Keratinocyte (primary cell): Measurements from ENCODE around the gene SLC43A3. TPM values are rescaled to one million over a fixed set of nuclear protein-coding genes. Genes with fewer than 3 reads are reported as not detected.

ENCODE experiments used
- DNase-seq: peaks from one replicate; pipeline ENCODE4 v3.0.0-alpha.2; 2011; ENCODE audit warnings: low read depth, missing footprints, low spot score
- FAIRE-seq: peaks from 2 replicates; lab custom pipeline; 2011; peaks lifted over from hg19 to GRCh38; lab: Jason Lieb, UNC
- H2AFZ ChIP-seq: 2 replicates; pipeline ENCODE4 v1.6.0; 2012; ENCODE audit warnings: low read length, control low read depth, inconsistent platforms; ENCODE audit not compliant: control insufficient read depth
- H3K27ac ChIP-seq: 2 replicates; pipeline ENCODE4 v1.5.1; 2011; ENCODE audit warnings: low read length; ENCODE audit not compliant: control insufficient read depth, insufficient read depth
- H3K27me3 ChIP-seq: 3 replicates; pipeline ENCODE4 v1.6.0; 2011; ENCODE audit warnings: low read length; ENCODE audit not compliant: control insufficient read depth, insufficient read depth; ENCODE audit errors: extremely low read depth
- H3K36me3 ChIP-seq, 2 experiments: 2 replicates in 1 of 2; 3 replicates in 1 of 2; pipeline ENCODE4 v1.5.1; 2011; ENCODE audit warnings: low read length in 2 of 2, mild to moderate bottlenecking in 1 of 2; ENCODE audit not compliant: control insufficient read depth in 2 of 2, insufficient read depth in 2 of 2; ENCODE audit errors: extremely low read depth in 1 of 2
- H3K4me1 ChIP-seq: 3 replicates; pipeline ENCODE4 v1.5.1; 2011; ENCODE audit warnings: low read length; ENCODE audit not compliant: control insufficient read depth, insufficient read depth; ENCODE audit errors: extremely low read depth
- H3K4me2 ChIP-seq: 3 replicates; pipeline ENCODE4 v1.6.0; 2011; ENCODE audit warnings: low read depth, low read length; ENCODE audit not compliant: control insufficient read depth, insufficient read depth; ENCODE audit errors: extremely low read depth
- H3K4me3 ChIP-seq, 3 experiments: fragments of 200-600 bp in 1 of 3; sonication (generic) in 1 of 3; 2 replicates in 2 of 3; 3 replicates in 1 of 3; pipeline ENCODE4 v1.5.1; 2011 to 2016; ENCODE audit warnings: low read length in 3 of 3, mild to moderate bottlenecking in 3 of 3, control low read depth in 2 of 3, inconsistent platforms in 1 of 3, low read depth in 1 of 3, mixed read lengths in 1 of 3, mixed run types in 1 of 3, moderate library complexity in 1 of 3; ENCODE audit not compliant: control insufficient read depth in 2 of 3, insufficient read depth in 2 of 3; ENCODE audit errors: extremely low read depth in 1 of 3
- H3K79me2 ChIP-seq: 2 replicates; pipeline ENCODE4 v1.6.0; 2012; ENCODE audit warnings: low read length; ENCODE audit not compliant: control insufficient read depth, insufficient read depth
- H3K9ac ChIP-seq: 3 replicates; pipeline ENCODE4 v1.6.0; 2011; ENCODE audit warnings: low read length; ENCODE audit not compliant: control insufficient read depth, insufficient read depth; ENCODE audit errors: extremely low read depth
- H3K9me1 ChIP-seq: 3 replicates; pipeline ENCODE4 v1.6.0; 2011; ENCODE audit warnings: low read length; ENCODE audit not compliant: control insufficient read depth, insufficient read depth; ENCODE audit errors: extremely low read depth
- H3K9me3 ChIP-seq: 2 replicates; pipeline ENCODE4 v1.5.1; 2012; ENCODE audit warnings: low read depth, low read length; ENCODE audit not compliant: control insufficient read depth
- H4K20me1 ChIP-seq: 3 replicates; pipeline ENCODE4 v1.6.0; 2011; ENCODE audit warnings: low read length; ENCODE audit not compliant: control insufficient read depth, insufficient read depth; ENCODE audit errors: extremely low read depth
- CTCF ChIP-seq, 3 experiments: IDR thresholded peaks in 1 of 3; conservative IDR thresholded peaks in 1 of 3; optimal IDR thresholded peaks in 1 of 3; 2 replicates in 2 of 3; 3 replicates in 1 of 3; pipeline versions ENCODE3 to v1.5.1; 2011; ENCODE audit warnings: low read length in 3 of 3, mild to moderate bottlenecking in 3 of 3, moderate library complexity in 2 of 3, control low read depth in 1 of 3, inconsistent platforms in 1 of 3; ENCODE audit not compliant: insufficient read depth in 2 of 3; ENCODE audit errors: extremely low read depth in 1 of 3
- EZH2 ChIP-seq: IDR thresholded peaks from one replicate; pipeline ENCODE4 v1.6.1; 2012; ENCODE audit warnings: inconsistent platforms, mild to moderate bottlenecking, low read length, moderate library complexity
- dilution Hi-C: fragments of 300-500 bp; cut with MboI; formaldehyde crosslinking; loops from one replicate; pipeline ENCODE4 v1.7.0; 2020; ENCODE audit warnings: low sequenced_read_pairs; ENCODE audit not compliant: extremely low pct_ligation_motif_present
- polyA plus RNA-seq, 5 experiments: library from polyadenylated mRNA; depleted of rRNA in 3 of 5; stranded (reverse) in 3 of 5; stranded (forward) in 1 of 5; unstranded in 1 of 5; fragments of >200 nt; gene quantifications; 1 replicate in 1 of 5; 2 replicates in 3 of 5; 3 replicates in 1 of 5; pipeline versions ENCODE4 v1.2.1 to v1.2.3, GENCODE V29; 2011 to 2012; ENCODE audit warnings: missing spikeins in 2 of 5, low read depth in 1 of 5, low replicate concordance in 1 of 5
- small RNA-seq, 3 experiments: library from RNA; depleted of rRNA; stranded (forward); fragments of <200 nt; gene quantifications; one replicate each; pipeline ENCODE3, GENCODE V24; 2012; ENCODE audit warnings: low read depth in 3 of 3, low replicate concordance in 1 of 3; ENCODE audit not compliant: insufficient read length in 3 of 3

The SLC43A3 gene
- polyA plus RNA-seq, 1 donor (not counting 4 experiments of a cell fraction or from before 2014, with no cell fraction given): 48.1 TPM

GRCh38 chr11:57357310-57357709 is 69.6 kb downstream of the SLC43A3 start:
- Histone ChIP-seq H3K27me3 (no peaks in the 10 kb centered on the region), H4K20me1 (no peaks in the 10 kb centered on the region), H2AFZ (no peak overlapping the region), H3K4me2 (peak overlapping the region; percentile 65), H3K36me3 (no peaks in the 10 kb centered on the region), H3K4me1 (peaks cover 21% of the 10 kb centered on the region), H3K4me3 (no peak overlapping the region), H3K9me1 (no peaks in the 10 kb centered on the region), H3K27ac (no peak overlapping the region), H3K79me2 (no peaks in the 10 kb centered on the region), H3K9ac (peak overlapping the region; percentile 8), H3K9me3 (no peaks in the 10 kb centered on the region)
- no peak for DNase-seq
- no peak for FAIRE-seq
- dilution Hi-C loops: no loop called here
- TF ChIP-seq EZH2 (no peak), CTCF (optimal IDR thresholded peaks at IDR 0.05 in 1 of 3, IDR thresholded peaks at IDR 0.05 in 1 of 3, conservative IDR thresholded peaks at IDR 0.05 in 1 of 3; ENCODE audit: extremely low read depth in 1 of 3, insufficient read depth in 2 of 3, low read length in 3 of 3) (no peak)

Small RNAs within 50 kb of the gene (small RNA-seq; reads per million reads assigned to genes)
- 0 to 0.33 (median 0) reads per million in 3 experiments for gene RNA5SP341

Other genes with a start within 250 kb of the SLC43A3 start
- not detected in 3 replicates for gene LRRC55, start 245.2 kb downstream of the SLC43A3 start, polyA plus RNA-seq
- 0.03 TPM in 1 of 3 replicates, not detected in the others for gene APLNR, start 189.9 kb downstream of the SLC43A3 start, polyA plus RNA-seq
- 88.3 to 107 TPM (median 94.3 TPM) in 3 replicates for gene TNKS1BP1, start 102.2 kb downstream of the SLC43A3 start, polyA plus RNA-seq
- gene SSRP1, start 91.2 kb downstream of the SLC43A3 start, polyA plus RNA-seq: 64.3 to 139 TPM (median 115 TPM) in 3 replicates
- gene P2RX3, start 88.8 kb downstream of the SLC43A3 start, polyA plus RNA-seq: not detected in 3 replicates
- not detected in 3 replicates for gene PRG3, start 46.0 kb downstream of the SLC43A3 start, polyA plus RNA-seq
- gene PRG2, start 36.5 kb downstream of the SLC43A3 start, polyA plus RNA-seq: 0.09 TPM in 1 of 3 replicates, not detected in the others
- gene RTN4RL2, start 33.4 kb upstream of the SLC43A3 start, polyA plus RNA-seq: 0.03 to 0.12 TPM in 2 of 3 replicates, not detected in the other
- 0.45 to 0.91 TPM (median 0.75 TPM) in 3 replicates for gene SLC43A1, start 88.6 kb upstream of the SLC43A3 start, polyA plus RNA-seq
- 65.7 to 92.2 TPM (median 70.9 TPM) in 3 replicates for gene TIMM10, start 103.6 kb upstream of the SLC43A3 start, polyA plus RNA-seq
- gene SMTNL1, start 110.5 kb upstream of the SLC43A3 start, polyA plus RNA-seq: not detected in 3 replicates
- 56.6 to 91.9 TPM (median 83.0 TPM) in 3 replicates for gene UBE2L6, start 140.6 kb upstream of the SLC43A3 start, polyA plus RNA-seq
- gene SERPING1, start 170.6 kb upstream of the SLC43A3 start, polyA plus RNA-seq: 12.8 to 21.9 TPM (median 14.4 TPM) in 3 replicates
- gene YPEL4, start 222.8 kb upstream of the SLC43A3 start, polyA plus RNA-seq: 0.05 to 0.14 TPM in 2 of 3 replicates, not detected in the other
- 24.6 to 41.7 TPM (median 25.0 TPM) in 3 replicates for gene CLP1, start 230.6 kb upstream of the SLC43A3 start, polyA plus RNA-seq
- gene ZDHHC5, start 241.0 kb upstream of the SLC43A3 start, polyA plus RNA-seq: 78.8 to 94.6 TPM (median 79.3 TPM) in 3 replicates